Ovary (tissue), 3 donors: ENCODE results near the gene EFHB.

Source experiments
- CTCF ChIP-seq, 3 donors: fragments of 450-650 bp in 2 of 3; fragments of 200-600 bp in 1 of 3; IDR thresholded peaks; one replicate each; pipeline versions ENCODE4 v1.5.1 to v1.8.0; 2016 to 2022; ENCODE audit warnings: antibody characterized with exemption in 3 of 3, mild to moderate bottlenecking in 1 of 3
- POLR2A ChIP-seq: fragments of 450-650 bp; IDR thresholded peaks from one replicate; pipeline ENCODE4 v1.6.1; 2017; ENCODE audit warnings: antibody characterized with exemption, mild to moderate bottlenecking, moderate library complexity
- donor health status: DM: no; HTN: no; CAD: no.

GRCh38 chr3:19877656-19878055 is 56.4 kb downstream of the EFHB start:
- TF ChIP-seq POLR2A (no peak), CTCF (IDR thresholded peaks at IDR 0.05) (no peak)
